Chondrocyte (in vitro differentiated cells): Measurements from ENCODE around the gene PLEKHN1. TPM values are rescaled to one million over a fixed set of nuclear protein-coding genes. Genes with fewer than 3 reads are reported as not detected.

Source experiments
- DNase-seq: peaks from one replicate; pipeline ENCODE4 v3.0.0; 2021; ENCODE audit warnings: mixed read lengths, low spot score
- H3K27ac Mint-ChIP-seq: one replicate; pipeline ENCODE4 v1.8.0; 2021; ENCODE audit warnings: mild to moderate bottlenecking, moderate library complexity, mixed read lengths; ENCODE audit not compliant: unreplicated experiment
- H3K27me3 Mint-ChIP-seq: 2 replicates; pipeline ENCODE4 v1.8.0; 2021; ENCODE audit warnings: low read depth, mixed read lengths
- H3K36me3 Mint-ChIP-seq: 2 replicates; pipeline ENCODE4 v1.8.0; 2021; ENCODE audit warnings: low read depth, mixed read lengths
- H3K4me1 Mint-ChIP-seq: 2 replicates; pipeline ENCODE4 v1.8.0; 2021; ENCODE audit warnings: low read depth, mild to moderate bottlenecking, mixed read lengths
- H3K4me3 Mint-ChIP-seq: one replicate; pipeline ENCODE4 v1.8.0; 2021; ENCODE audit warnings: mild to moderate bottlenecking, moderate library complexity, mixed read lengths; ENCODE audit not compliant: unreplicated experiment
- H3K9me3 Mint-ChIP-seq: 2 replicates; pipeline ENCODE4 v1.8.0; 2021; ENCODE audit warnings: low read depth, mixed read lengths
- CTCF ChIP-seq: fragments of 200-600 bp; sonication (generic); IDR thresholded peaks from 2 replicates; pipeline ENCODE4 v1.5.0; 2021; ENCODE audit warnings: antibody characterized with exemption, mild to moderate bottlenecking, moderate library complexity
- total RNA-seq: library from RNA; stranded (reverse); gene quantifications from 3 replicates; pipeline ENCODE4 v1.2.1, GENCODE V29; 2021

PLEKHN1 gene
- total RNA-seq, 1 donor from 2014 or later, result 0.17 TPM

GRCh38 chr1:999725-1000356, 33.6 kb downstream of the PLEKHN1 start, which contains the start of gene HES4:
TSS of gene HES4 (minus strand) at chr1:1000097. CDS start at chr1:999973, 124 bp downstream.
- Mint-ChIP-seq H3K27me3 (no peaks in the 10 kb centered on the region), H3K36me3 (peaks cover 3% of the 10 kb centered on the region), H3K4me1 (peaks cover 23% of the 10 kb centered on the region), H3K27ac (peak within 1 kb of the TSS; percentile 99), H3K4me3 (peak within 1 kb of the TSS; percentile 91), H3K9me3 (no peaks in the 10 kb centered on the region)
- DNase-seq, result peak; percentile 97
- TF ChIP-seq CTCF, result no peak

- Mint-ChIP-seq H3K36me3 (peaks cover 4% of the 10 kb centered on the region), H3K9me3 (no peaks in the 10 kb centered on the region), H3K4me1 (peaks cover 29% of the 10 kb centered on the region), H3K27me3 (no peaks in the 10 kb centered on the region), H3K4me3 (peak overlapping the region; percentile 91), H3K27ac (peak overlapping the region; percentile 99)
- peak; percentile 97 for DNase-seq
- no peak for TF ChIP-seq CTCF
Observed at GRCh38 chr1:1000357-1001056, 34.2 kb downstream of the PLEKHN1 start.

GRCh38 chr1:1001057-1001783, 34.9 kb downstream of the PLEKHN1 start:
- H3K27ac Mint-ChIP-seq, result peak overlapping the region; percentile 99
- H3K27me3 Mint-ChIP-seq, result no peaks in the 10 kb centered on the region
- H3K9me3 Mint-ChIP-seq, result no peaks in the 10 kb centered on the region
- DNase-seq, result no peak
- H3K4me1 Mint-ChIP-seq, result peaks cover 29% of the 10 kb centered on the region
- peaks cover 4% of the 10 kb centered on the region for H3K36me3 Mint-ChIP-seq
- H3K4me3 Mint-ChIP-seq, result peak overlapping the region; percentile 91
- no peak for TF ChIP-seq CTCF

- Mint-ChIP-seq H3K27me3 (no peaks in the 10 kb centered on the region), H3K4me3 (no peak overlapping the region), H3K4me1 (peaks cover 23% of the 10 kb centered on the region), H3K27ac (no peak overlapping the region), H3K9me3 (no peaks in the 10 kb centered on the region), H3K36me3 (peaks cover 5% of the 10 kb centered on the region)
- no peak for DNase-seq
- no peak for TF ChIP-seq CTCF
Observed at GRCh38 chr1:1003618-1004419, 37.5 kb downstream of the PLEKHN1 start.
